ENCODE results near the gene BACH2.

DNA sequence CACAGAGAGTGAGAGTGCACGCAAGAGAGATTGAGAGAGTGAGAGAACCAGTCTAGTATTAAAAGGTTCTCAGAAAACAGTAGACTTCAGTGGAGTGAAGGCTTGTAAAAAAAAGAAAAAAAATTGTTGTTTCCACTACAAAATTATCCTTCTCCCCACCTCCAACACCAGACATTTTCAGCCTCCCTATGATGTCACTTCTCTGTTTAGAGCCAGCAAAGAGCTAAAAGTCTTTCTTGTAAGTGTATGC, 77.8 kb downstream of the BACH2 start:
- TF ChIP-seq, protein P1, sequence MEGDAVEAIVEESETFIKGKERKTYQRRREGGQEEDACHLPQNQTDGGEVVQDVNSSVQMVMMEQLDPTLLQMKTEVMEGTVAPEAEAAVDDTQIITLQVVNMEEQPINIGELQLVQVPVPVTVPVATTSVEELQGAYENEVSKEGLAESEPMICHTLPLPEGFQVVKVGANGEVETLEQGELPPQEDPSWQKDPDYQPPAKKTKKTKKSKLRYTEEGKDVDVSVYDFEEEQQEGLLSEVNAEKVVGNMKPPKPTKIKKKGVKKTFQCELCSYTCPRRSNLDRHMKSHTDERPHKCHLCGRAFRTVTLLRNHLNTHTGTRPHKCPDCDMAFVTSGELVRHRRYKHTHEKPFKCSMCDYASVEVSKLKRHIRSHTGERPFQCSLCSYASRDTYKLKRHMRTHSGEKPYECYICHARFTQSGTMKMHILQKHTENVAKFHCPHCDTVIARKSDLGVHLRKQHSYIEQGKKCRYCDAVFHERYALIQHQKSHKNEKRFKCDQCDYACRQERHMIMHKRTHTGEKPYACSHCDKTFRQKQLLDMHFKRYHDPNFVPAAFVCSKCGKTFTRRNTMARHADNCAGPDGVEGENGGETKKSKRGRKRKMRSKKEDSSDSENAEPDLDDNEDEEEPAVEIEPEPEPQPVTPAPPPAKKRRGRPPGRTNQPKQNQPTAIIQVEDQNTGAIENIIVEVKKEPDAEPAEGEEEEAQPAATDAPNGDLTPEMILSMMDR (conservative IDR thresholded peaks at IDR 0.05), result no peak
- TF ChIP-seq ZFX (IDR thresholded peaks at IDR 0.05), result no peak

All from C4-2B (cell line).